ENCODE measurements around the gene ITPRIP.

Gene ITPRIP

GRCh38 chr10:104321725-104322415, 16.4 kb downstream of the ITPRIP start:
- Histone ChIP-seq H3K27ac (peak overlapping the region; percentile 34 to 90), H3K4me3 (peak overlapping the region; percentile 23)
- DNase-seq (ENCODE audit: low spot score), result no peak
- TF ChIP-seq CTCF (IDR thresholded peaks at IDR 0.05), result no peak

- peak overlapping the region; percentile 34 to 74 for H3K27ac ChIP-seq
- TF ChIP-seq CTCF (IDR thresholded peaks at IDR 0.05), result no peak
- no peak overlapping the region for H3K4me3 ChIP-seq
- DNase-seq (ENCODE audit: low spot score), result no peak
These were observed 17.0 kb downstream of the ITPRIP start for GRCh38 chr10:104321226-104321625.

GRCh38 chr10:104318810-104319741, 19.2 kb downstream of the ITPRIP start:
- Histone ChIP-seq H3K27ac (peak overlapping the region; percentile 55 to 74), H3K4me3 (peak overlapping the region; percentile 7)
- TF ChIP-seq CTCF (IDR thresholded peaks at IDR 0.05), result no peak
- no peak for DNase-seq (ENCODE audit: low spot score)

- H3K27ac ChIP-seq, result peak overlapping the region; percentile 38 to 74
- no peak overlapping the region for H3K4me3 ChIP-seq
- no peak for TF ChIP-seq CTCF (IDR thresholded peaks at IDR 0.05)
- no peak for DNase-seq (ENCODE audit: low spot score)
These were observed 19.9 kb downstream of the ITPRIP start for GRCh38 chr10:104318326-104318725.

GRCh38 chr10:104317726-104318299, 20.5 kb downstream of the ITPRIP start:
- Histone ChIP-seq H3K4me3 (peak overlapping the region; percentile 10), H3K27ac (peak overlapping the region; percentile 38 to 74)
- no peak for DNase-seq (ENCODE audit: low spot score)
- no peak for TF ChIP-seq CTCF (IDR thresholded peaks at IDR 0.05)

GRCh38 chr10:104317269-104317710, 21.0 kb downstream of the ITPRIP start:
- Histone ChIP-seq H3K4me3 (peak overlapping the region; percentile 10), H3K27ac (peak overlapping the region; percentile 38 to 74)
- no peak for TF ChIP-seq CTCF (IDR thresholded peaks at IDR 0.05)
- no peak for DNase-seq (ENCODE audit: low spot score)
